H1 (cell line): Measurements from ENCODE around the gene CTPS2. TPM values are rescaled to one million over a fixed set of nuclear protein-coding genes. Genes with fewer than 3 reads are reported as not detected.

Experiments used
- CTCF ChIA-PET: fragments of 300-600 bp; sonication (Branson Sonifier 250); formaldehyde crosslinking; loops from one replicate; lab custom pipeline; 2021; ENCODE audit not compliant: partially characterized antibody; lab: Charles Lee
- POLR2A ChIA-PET: fragments of 300-600 bp; sonication (Branson Sonifier 250); formaldehyde crosslinking; loops from one replicate; lab custom pipeline; 2021; ENCODE audit warnings: inconsistent platforms; ENCODE audit not compliant: partially characterized antibody; lab: Charles Lee
- DNase-seq, 2 experiments: peaks; one replicate each; pipeline versions ENCODE4 v3.0.0 to v3.0.0-alpha.2; 2010 to 2022; ENCODE audit warnings: low spot score in 2 of 2, low read depth in 1 of 2, mixed read lengths in 1 of 2
- FAIRE-seq: peaks from 2 replicates; lab custom pipeline; 2011; peaks lifted over from hg19 to GRCh38; lab: Jason Lieb, UNC
- H2AFZ ChIP-seq: 2 replicates; pipeline ENCODE4 v1.8.1; 2012; ENCODE audit warnings: low read length, inconsistent platforms
- H2AK5ac ChIP-seq: 2 replicates; pipeline ENCODE4 v1.6.1; 2013; ENCODE audit warnings: low read depth, low read length
- H2BK120ac ChIP-seq: replicated peaks from 2 replicates; pipeline ENCODE3; 2013; ENCODE audit warnings: low read depth, low read length, inconsistent platforms
- H2BK12ac ChIP-seq: 2 replicates; pipeline ENCODE4 v1.6.1; 2013; ENCODE audit warnings: low read depth, low read length
- H2BK15ac ChIP-seq: 2 replicates; pipeline ENCODE4 v1.6.1; 2013; ENCODE audit warnings: low read length
- H2BK20ac ChIP-seq: 2 replicates; pipeline ENCODE4 v1.6.1; 2013; ENCODE audit warnings: low read length
- H2BK5ac ChIP-seq: 2 replicates; pipeline ENCODE4 v1.6.1; 2013; ENCODE audit warnings: low read depth, low read length
- H3K14ac ChIP-seq: 2 replicates; pipeline ENCODE4 v1.6.1; 2013; ENCODE audit warnings: inconsistent platforms; ENCODE audit not compliant: insufficient read length
- H3K18ac ChIP-seq: 2 replicates; pipeline ENCODE4 v1.6.1; 2013; ENCODE audit warnings: low read length; ENCODE audit errors: extremely low read depth
- H3K23ac ChIP-seq: 2 replicates; pipeline ENCODE4 v1.6.1; 2013; ENCODE audit warnings: inconsistent platforms; ENCODE audit not compliant: insufficient read length
- H3K23me2 ChIP-seq: 2 replicates; pipeline ENCODE4 v1.6.1; 2013; ENCODE audit warnings: low read depth, low read length
- H3K27ac ChIP-seq: 2 replicates; pipeline ENCODE4 v1.6.1; 2011; ENCODE audit warnings: low read depth, low read length, inconsistent platforms
- H3K27me3 ChIP-seq, 4 experiments: replicated peaks in 1 of 4; 1 replicate in 1 of 4; 2 replicates in 3 of 4; pipeline versions ENCODE4 v1.6.1 to v1.8.1; 2011 to 2013; ENCODE audit warnings: low read length in 3 of 4, mild to moderate bottlenecking in 3 of 4, inconsistent platforms in 2 of 4, mixed read lengths in 2 of 4, moderate library complexity in 1 of 4; ENCODE audit not compliant: control insufficient read depth in 3 of 4, insufficient read depth in 3 of 4; ENCODE audit errors: extremely low read depth in 1 of 4
- H3K36me3 ChIP-seq, 4 experiments: 2 replicates each; pipeline versions ENCODE4 v1.6.1 to v1.8.1; 2011 to 2013; ENCODE audit warnings: mild to moderate bottlenecking in 4 of 4, low read length in 3 of 4, moderate library complexity in 2 of 4, control low read depth in 1 of 4, inconsistent platforms in 1 of 4; ENCODE audit not compliant: insufficient read depth in 4 of 4, control insufficient read depth in 2 of 4
- H3K4ac ChIP-seq: replicated peaks from 2 replicates; pipeline ENCODE3; 2013; ENCODE audit warnings: low read length, low read depth, mixed read lengths, inconsistent platforms; ENCODE audit not compliant: insufficient read length
- H3K4me1 ChIP-seq, 4 experiments: replicated peaks in 1 of 4; 1 replicate in 1 of 4; 2 replicates in 3 of 4; pipeline versions ENCODE4 v1.6.1 to v1.8.1; 2011 to 2013; ENCODE audit warnings: low read length in 3 of 4, inconsistent platforms in 2 of 4, mixed read lengths in 1 of 4; ENCODE audit not compliant: insufficient read depth in 4 of 4, control insufficient read depth in 3 of 4
- H3K4me2 ChIP-seq, 2 experiments: 2 replicates each; pipeline versions ENCODE4 v1.6.1 to v1.8.1; 2011 to 2013; ENCODE audit warnings: low read depth in 2 of 2, low read length in 2 of 2, control low read depth in 1 of 2, inconsistent platforms in 1 of 2, mild to moderate bottlenecking in 1 of 2; ENCODE audit not compliant: insufficient read depth in 1 of 2
- H3K4me3 ChIP-seq, 4 experiments: fragments of 200-600, 300-600 bp in 1 of 4; sonication (generic), shearing (Covaris generic), sonication (Bioruptor Twin) in 1 of 4; 2 replicates each; pipeline versions ENCODE4 v1.5.1 to v1.8.1; 2011 to 2016; ENCODE audit warnings: low read length in 4 of 4, low read depth in 3 of 4, control low read depth in 2 of 4, inconsistent platforms in 2 of 4, mild to moderate bottlenecking in 2 of 4, mixed read lengths in 1 of 4, moderate library complexity in 1 of 4; ENCODE audit not compliant: insufficient read depth in 2 of 4; ENCODE audit errors: extremely low read depth in 1 of 4
- H3K56ac ChIP-seq: replicated peaks from 2 replicates; pipeline ENCODE3; 2013; ENCODE audit warnings: low read depth, mild to moderate bottlenecking, mixed read lengths, low read length, inconsistent platforms; ENCODE audit not compliant: insufficient read length
- H3K79me1 ChIP-seq: 2 replicates; pipeline ENCODE4 v1.6.1; 2013; ENCODE audit warnings: low read depth, low read length, control low read depth
- H3K79me2 ChIP-seq, 2 experiments: 2 replicates each; pipeline versions ENCODE4 v1.6.1 to v1.8.1; 2012 to 2013; ENCODE audit warnings: low read length in 2 of 2, mild to moderate bottlenecking in 2 of 2, inconsistent platforms in 1 of 2; ENCODE audit not compliant: insufficient read depth in 2 of 2, control insufficient read depth in 1 of 2
- H3K9ac ChIP-seq, 4 experiments: replicated peaks in 1 of 4; 1 replicate in 1 of 4; 2 replicates in 3 of 4; pipeline versions ENCODE4 v1.6.1 to v1.8.1; 2011 to 2013; ENCODE audit warnings: low read depth in 3 of 4, low read length in 3 of 4, control low read depth in 2 of 4, mild to moderate bottlenecking in 2 of 4, moderate library complexity in 2 of 4, inconsistent platforms in 1 of 4; ENCODE audit errors: extremely low read depth in 1 of 4
- H3K9me3 ChIP-seq, 2 experiments: 2 replicates each; pipeline versions ENCODE4 v1.6.1 to v1.8.1; 2012 to 2013; ENCODE audit warnings: mild to moderate bottlenecking in 2 of 2, moderate library complexity in 2 of 2, control low read depth in 1 of 2, inconsistent platforms in 1 of 2, low read depth in 1 of 2, low read length in 1 of 2, mixed read lengths in 1 of 2; ENCODE audit not compliant: insufficient read depth in 2 of 2
- H4K20me1 ChIP-seq, 2 experiments: replicated peaks in 1 of 2; 2 replicates each; pipeline versions ENCODE3 to v1.8.1; 2011 to 2013; ENCODE audit warnings: inconsistent platforms in 2 of 2, low read length in 2 of 2, mild to moderate bottlenecking in 1 of 2; ENCODE audit not compliant: insufficient read depth in 2 of 2, control insufficient read depth in 1 of 2
- H4K5ac ChIP-seq: 2 replicates; pipeline ENCODE4 v1.6.1; 2013; ENCODE audit warnings: low read length, low read depth, mixed read lengths, inconsistent platforms; ENCODE audit not compliant: insufficient read length
- H4K8ac ChIP-seq: 2 replicates; pipeline ENCODE4 v1.8.0; 2013; ENCODE audit warnings: mild to moderate bottlenecking, moderate library complexity, low read length, inconsistent platforms; ENCODE audit not compliant: insufficient read depth; ENCODE audit errors: extremely low read depth
- H4K91ac ChIP-seq: replicated peaks from 2 replicates; pipeline ENCODE3; 2013; ENCODE audit warnings: low read length, mixed read lengths, inconsistent platforms; ENCODE audit not compliant: insufficient read length
- CBX5 ChIP-seq: fragments of 300-800, 300-1000 bp; sonication (generic); IDR thresholded peaks from 2 replicates; pipeline ENCODE4 v1.7.1; 2016; ENCODE audit warnings: antibody characterized with exemption, low read length, low read depth
- CEBPB ChIP-seq: IDR thresholded peaks from 2 replicates; pipeline ENCODE4 v1.6.1; 2012; ENCODE audit warnings: low read depth, low read length
- JUND ChIP-seq: IDR thresholded peaks from 2 replicates; pipeline ENCODE4 v1.6.1; 2011; ENCODE audit warnings: mild to moderate bottlenecking, improper control_type of control experiment, low read length
- NANOG ChIP-seq: IDR thresholded peaks from 2 replicates; pipeline ENCODE4 v1.6.1; 2011; ENCODE audit warnings: low read length, low read depth, mild to moderate bottlenecking, inconsistent platforms; ENCODE audit not compliant: insufficient read depth, poor library complexity, severe bottlenecking
- RBBP5 ChIP-seq: IDR thresholded peaks from 2 replicates; pipeline ENCODE4 v1.7.1; 2012; ENCODE audit warnings: low read depth, mild to moderate bottlenecking, inconsistent platforms, low read length, moderate library complexity, borderline replicate concordance
- RXRA ChIP-seq: IDR thresholded peaks from 2 replicates; pipeline ENCODE4 v1.6.1; 2011; ENCODE audit warnings: low read depth, mild to moderate bottlenecking, low read length, moderate library complexity; ENCODE audit not compliant: insufficient read depth
- SAP30 ChIP-seq: fragments of 300-600 bp; sonication (generic); IDR thresholded peaks from 2 replicates; pipeline ENCODE4 v1.7.1; 2012; ENCODE audit warnings: low read length, moderate library complexity, mild to moderate bottlenecking, inconsistent platforms; ENCODE audit not compliant: insufficient read depth, insufficient replicate concordance
- SP1 ChIP-seq: IDR thresholded peaks from 2 replicates; pipeline ENCODE4 v1.6.1; 2011; ENCODE audit warnings: low read depth, low read length
- SRF ChIP-seq: IDR thresholded peaks from 2 replicates; pipeline ENCODE4 v1.6.1; 2011; ENCODE audit warnings: mild to moderate bottlenecking, low read depth, low read length, moderate library complexity
- SUZ12 ChIP-seq: fragments of 200-600 bp; sonication (generic); IDR thresholded peaks from 2 replicates; pipeline ENCODE4 v1.6.1; 2012; ENCODE audit warnings: mild to moderate bottlenecking, inconsistent platforms, low read length, moderate library complexity, mixed read lengths
- TEAD4 ChIP-seq: IDR thresholded peaks from 2 replicates; pipeline ENCODE4 v1.6.1; 2012; ENCODE audit warnings: low read depth, low read length, inconsistent platforms, mixed read lengths
- WGBS, 2 experiments: shearing (Covaris generic) in 1 of 2; methylation state at CpG; one replicate each; pipeline versions ENCODE4 v1.1.6 to v1.1.7; 2013 to 2015; ENCODE audit warnings: low lambda C conversion rate in 2 of 2, mixed read lengths in 2 of 2, inconsistent platforms in 1 of 2, low coverage in 1 of 2, missing lambda C conversion rate in 1 of 2; ENCODE audit not compliant: insufficient replicate concordance in 2 of 2, insufficient coverage in 1 of 2, insufficient read length in 1 of 2; ENCODE audit errors: extremely low coverage in 1 of 2, missing lambda C conversion rate in 1 of 2; 5-methylcytosine and 5-hydroxymethylcytosine counted together
- polyA plus RNA-seq, 7 experiments: library from polyadenylated mRNA; depleted of rRNA in 3 of 7; stranded (reverse) in 5 of 7; unstranded in 2 of 7; fragments of >200 nt in 5 of 7; fragments of 200-250 nt in 2 of 7; gene quantifications; 1 replicate in 5 of 7; 2 replicates in 1 of 7; 4 replicates in 1 of 7; pipeline versions ENCODE4 v1.2.1 to v1.2.3, GENCODE V29; 2011 to 2013; ENCODE audit warnings: missing spikeins in 2 of 7, mixed read lengths in 2 of 7
- total RNA-seq: library from RNA; stranded (reverse); fragmentation: NEBNext Ultra II Directional; extraction: Animal tissue kit (Norgen Biotek cat#: 25700); gene quantifications from 2 replicates; pipeline ENCODE4 v1.2.1, GENCODE V29; 2021
- TF ChIP-seq, protein P1 (sequence below): IDR thresholded peaks from 2 replicates; pipeline ENCODE4 v1.6.1; 2012; ENCODE audit warnings: inconsistent platforms

Gene CTPS2
- total and polyA plus RNA-seq, 2 of the 8 experiments (the other 6 are each of a cell fraction or from before 2014, with no cell fraction given), result 17.1 to 34.0 TPM

DNA sequence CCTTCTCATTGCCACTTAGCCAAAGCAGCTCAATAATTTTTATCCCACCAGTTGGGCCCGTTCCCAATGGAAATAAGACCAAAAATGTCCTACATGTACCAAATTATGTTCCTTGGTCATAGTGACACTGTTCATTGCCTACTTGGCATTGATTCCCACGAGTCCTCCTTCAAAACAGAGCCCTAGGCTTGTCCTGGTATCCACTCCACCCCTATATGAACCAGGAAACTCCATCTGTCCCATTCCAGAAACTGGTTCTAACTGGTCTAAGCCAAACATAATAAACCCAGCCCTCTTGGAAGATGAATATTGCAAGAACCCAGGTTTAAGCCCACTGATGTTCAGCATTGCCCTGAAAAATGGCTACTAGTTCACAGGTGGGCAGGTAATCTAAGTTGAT lies 93.4 kb downstream of the CTPS2 start:
- Histone ChIP-seq H3K27ac (no peak overlapping the region), H2BK120ac (no peak overlapping the region), H4K20me1 (no peaks in the 10 kb centered on the region), H2AK5ac (no peak overlapping the region), H2AFZ (no peak overlapping the region), H2BK20ac (no peak overlapping the region), H3K4me3 (no peak overlapping the region), H3K9ac (no peak overlapping the region), H4K91ac (no peak overlapping the region), H2BK5ac (no peak overlapping the region), H3K18ac (no peak overlapping the region), H3K9me3 (no peaks in the 10 kb centered on the region), H3K4me1 (no peaks in the 10 kb centered on the region), H3K23ac (no peak overlapping the region), H3K4ac (no peak overlapping the region), H4K8ac (no peak overlapping the region), H3K14ac (no peak overlapping the region), H3K79me1 (no peaks in the 10 kb centered on the region), H3K23me2 (no peaks in the 10 kb centered on the region), H3K36me3 (peaks cover 0 to 27% (median 3%) of the 10 kb centered on the region in 4 experiments; a peak in 3 of 8 replicates), H3K56ac (no peak overlapping the region), H4K5ac (no peak overlapping the region), H2BK15ac (no peak overlapping the region), H3K4me2 (no peak overlapping the region), H2BK12ac (no peak overlapping the region), H3K79me2 (no peaks in the 10 kb centered on the region), H3K27me3 (no peaks in the 10 kb centered on the region)
- DNase-seq (no peak), FAIRE-seq (no peak)
- 84% methylated on average over 2 of the region's 2 CpGs; no CpG with 5 or more reads in 1 of the 2 experiments for WGBS, 2 experiments
- TF ChIP-seq JUND, result no peak
- TF ChIP-seq SAP30, result no peak
- no peak for TF ChIP-seq RXRA
- no peak for TF ChIP-seq CBX5
- TF ChIP-seq RBBP5, result no peak
- TF ChIP-seq NANOG, result no peak
- TF ChIP-seq, protein P1, sequence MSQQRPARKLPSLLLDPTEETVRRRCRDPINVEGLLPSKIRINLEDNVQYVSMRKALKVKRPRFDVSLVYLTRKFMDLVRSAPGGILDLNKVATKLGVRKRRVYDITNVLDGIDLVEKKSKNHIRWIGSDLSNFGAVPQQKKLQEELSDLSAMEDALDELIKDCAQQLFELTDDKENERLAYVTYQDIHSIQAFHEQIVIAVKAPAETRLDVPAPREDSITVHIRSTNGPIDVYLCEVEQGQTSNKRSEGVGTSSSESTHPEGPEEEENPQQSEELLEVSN, result no peak
- no peak for TF ChIP-seq SUZ12
- TF ChIP-seq CEBPB, result no peak
- TF ChIP-seq SP1, result no peak
- no peak for TF ChIP-seq SRF
- TF ChIP-seq TEAD4, result no peak
- CTCF ChIA-PET, result interaction anchor here (0.6 kb wide), 2 partner anchors 10 to 34 kb away, joined by 3 read pairs; no protein-coding TSS in a partner anchor
- POLR2A ChIA-PET, result no interaction called here
